Adrenal gland (tissue), 12 donors: Measurements from ENCODE around the gene KDM4B. TPM values are rescaled to one million over a fixed set of nuclear protein-coding genes. Genes with fewer than 3 reads are reported as not detected.

ENCODE experiments used
- DNase-seq, 7 donors: peaks; one replicate each; pipeline ENCODE4 v3.0.0-alpha.2; 2019 to 2020
- H3K27ac ChIP-seq, 5 donors: fragments of 200-600 bp; sonication (generic) in 4 of 5; 1 replicate in 3 of 5; 2 replicates in 2 of 5; pipeline versions ENCODE4 v1.5.1 to v1.8.0; 2016 to 2020; ENCODE audit warnings: mild to moderate bottlenecking in 1 of 5
- H3K27me3 ChIP-seq: fragments of 200-600 bp; 2 replicates; pipeline ENCODE4 v1.8.0; 2021
- H3K36me3 ChIP-seq, 2 donors: fragments of 200-600 bp; replicated peaks in 1 of 2; 1 replicate in 1 of 2; 2 replicates in 1 of 2; pipeline versions ENCODE4 v1.5.1 to v1.8.0; 2018 to 2022
- H3K4me1 ChIP-seq, 2 donors: fragments of 200-600 bp; replicated peaks in 1 of 2; 1 replicate in 1 of 2; 2 replicates in 1 of 2; pipeline versions ENCODE4 v1.5.1 to v1.8.0; 2018 to 2021
- H3K4me3 ChIP-seq, 4 donors: fragments of 200-600 bp; sonication (generic) in 3 of 4; one replicate each; pipeline ENCODE4 v1.5.1; 2016 to 2018
- H3K9me3 ChIP-seq, 3 donors: fragments of 200-600 bp; sonication (generic) in 1 of 3; replicated peaks in 1 of 3; 1 replicate in 2 of 3; 2 replicates in 1 of 3; pipeline versions ENCODE4 v1.5.1 to v1.8.0; 2016 to 2021
- CTCF ChIP-seq, 6 experiments: fragments of 450-650 bp in 4 of 6; fragments of 200-600 bp in 2 of 6; sonication (generic) in 1 of 6; IDR thresholded peaks; 1 replicate in 5 of 6; 2 replicates in 1 of 6; pipeline versions ENCODE4 v1.5.1 to v1.8.0; 2016 to 2021; ENCODE audit warnings: antibody characterized with exemption in 6 of 6, mild to moderate bottlenecking in 2 of 6, moderate library complexity in 1 of 6
- POLR2A ChIP-seq, 2 donors: fragments of 450-650 bp; IDR thresholded peaks; one replicate each; pipeline ENCODE4 v1.6.1; 2017; ENCODE audit warnings: antibody characterized with exemption in 2 of 2, mild to moderate bottlenecking in 2 of 2, moderate library complexity in 1 of 2
- WGBS, 4 donors: extraction: QIAGEN DNeasy Blood & Tissue Kit in 2 of 4; methylation state at CpG; one replicate each; pipeline versions ENCODE4 v1.1.5 to v1.1.7; 2013 to 2017; 5-methylcytosine and 5-hydroxymethylcytosine counted together
- intact Hi-C, 2 donors: fragments of 100-400 bp; cut with DNase I; formaldehyde crosslinking; loops; one replicate each; pipeline versions ENCODE4 v1.14.1 to v1.15.0; 2022 to 2023
- polyA plus RNA-seq, 3 donors: library from polyadenylated mRNA; stranded (reverse); fragments of 200-250 nt in 2 of 3; fragments of 350-450 nt in 1 of 3; fragmentation: Illumina TruSeq in 1 of 3; extraction: RNeasy Lipid Tissue Mini Kit (QIAGEN cat#74804) in 1 of 3; gene quantifications; one replicate each; pipeline ENCODE4 v1.2.3, GENCODE V29; 2013 to 2014
- total RNA-seq, 9 donors: library from RNA; depleted of rRNA in 4 of 9; stranded (reverse); fragments of >200 nt in 4 of 9; fragments of 120-200 nt in 1 of 9; fragmentation: NEBNext Ultra II Directional in 1 of 9; extraction: Animal tissue kit (Norgen Biotek cat#: 25700) in 1 of 9; gene quantifications; one replicate each; pipeline versions ENCODE4 v1.1.0 to v1.2.4, GENCODE V29; 2013 to 2023
- donor health status: healthy with polysubstance abuse.
- donor health status: Bipolar disorder and iron deficiency.
- donor health status: DM: yes; HTN: yes; CAD: no.
- donor health status: DM: no; HTN: no; CAD: no.
- donor health status: DM: no; HTN: no; CAD: no.
- donor health status: DM: yes; HTN: yes; CAD: no.

Gene KDM4B
- total and polyA plus RNA-seq, 12 donors: 9.8 to 65.1 (median 39.9) TPM

DNA sequence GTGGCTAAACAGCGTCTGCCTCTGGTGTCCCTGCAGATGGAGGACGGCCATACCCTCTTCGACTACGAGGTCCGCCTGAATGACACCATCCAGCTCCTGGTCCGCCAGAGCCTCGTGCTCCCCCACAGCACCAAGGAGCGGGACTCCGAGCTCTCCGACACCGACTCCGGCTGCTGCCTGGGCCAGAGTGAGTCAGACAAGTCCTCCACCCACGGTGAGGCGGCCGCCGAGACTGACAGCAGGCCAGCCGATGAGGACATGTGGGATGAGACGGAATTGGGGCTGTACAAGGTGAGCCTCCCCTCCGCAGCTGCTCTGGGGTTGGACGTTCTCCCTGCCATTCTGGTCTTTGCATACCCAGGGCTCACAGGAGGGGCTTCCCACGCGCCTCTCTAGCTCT is 39.7 kb upstream of the KDM4B start:
- TF ChIP-seq POLR2A (IDR thresholded peaks at IDR 0.05) (peak in 1 of 2 donors; percentile 39), CTCF (IDR thresholded peaks at IDR 0.05) (no peak)
- H3K27ac ChIP-seq: peak overlapping the region in 2 of 5 donors; percentile 40 to 63
- peaks cover 9 to 14% of the 10 kb centered on the region in 2 donors for H3K4me1 ChIP-seq
- no peaks in the 10 kb centered on the region for H3K27me3 ChIP-seq
- H3K4me3 ChIP-seq: no peak overlapping the region
- intact Hi-C loops: no loop called here
- H3K36me3 ChIP-seq: no peaks in the 10 kb centered on the region
- 56 to 83% (median 63%) methylated on average over 4 to 22 of the region's 22 CpGs for WGBS, 4 donors
- H3K9me3 ChIP-seq: no peaks in the 10 kb centered on the region
- DNase-seq: peak; percentile 68 to 87 (median 77)

DNA sequence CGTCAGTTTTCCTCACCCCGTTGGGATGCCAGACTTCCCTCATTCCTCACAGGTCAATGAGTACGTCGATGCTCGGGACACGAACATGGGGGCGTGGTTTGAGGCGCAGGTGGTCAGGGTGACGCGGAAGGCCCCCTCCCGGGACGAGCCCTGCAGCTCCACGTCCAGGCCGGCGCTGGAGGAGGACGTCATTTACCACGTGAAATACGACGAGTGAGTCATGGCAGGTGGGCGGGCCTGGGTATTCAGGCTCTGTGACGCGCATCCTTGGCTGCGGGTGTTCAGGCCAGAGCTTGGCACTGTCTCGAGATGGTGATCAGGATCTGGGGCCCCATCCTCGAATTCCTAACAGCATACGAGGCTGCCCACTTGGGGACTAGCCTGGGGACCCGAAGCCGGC is 38.2 kb upstream of the KDM4B start:
- H3K36me3 ChIP-seq: no peaks in the 10 kb centered on the region
- H3K27me3 ChIP-seq: no peaks in the 10 kb centered on the region
- WGBS, 4 donors: 67 to 93% (median 85%) methylated on average over 15 to 28 of the region's 28 CpGs
- DNase-seq: peak; percentile 50 to 87 (median 67)
- peaks cover 9 to 14% of the 10 kb centered on the region in 2 donors for H3K4me1 ChIP-seq
- peak overlapping the region in 2 of 5 donors; percentile 63 to 69 for H3K27ac ChIP-seq
- intact Hi-C loops: no loop called here
- no peaks in the 10 kb centered on the region for H3K9me3 ChIP-seq
- no peak overlapping the region for H3K4me3 ChIP-seq
- TF ChIP-seq POLR2A (IDR thresholded peaks at IDR 0.05): no peak
- TF ChIP-seq CTCF (IDR thresholded peaks at IDR 0.05): no peak

DNA sequence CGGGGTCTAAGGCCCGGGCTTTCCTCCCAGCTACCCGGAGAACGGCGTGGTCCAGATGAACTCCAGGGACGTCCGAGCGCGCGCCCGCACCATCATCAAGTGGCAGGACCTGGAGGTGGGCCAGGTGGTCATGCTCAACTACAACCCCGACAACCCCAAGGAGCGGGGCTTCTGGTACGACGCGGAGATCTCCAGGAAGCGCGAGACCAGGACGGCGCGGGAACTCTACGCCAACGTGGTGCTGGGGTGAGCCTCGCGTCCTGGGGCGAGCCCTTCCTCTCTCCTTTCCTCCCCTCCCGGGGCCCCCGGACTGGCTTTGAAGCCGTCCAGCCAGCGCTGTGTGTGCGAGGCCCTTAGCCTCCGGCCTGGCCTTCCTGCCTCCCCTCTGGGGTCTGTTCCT is 36.2 kb upstream of the KDM4B start:
- no peaks in the 10 kb centered on the region for H3K36me3 ChIP-seq
- no peak overlapping the region for H3K27ac ChIP-seq
- no peaks in the 10 kb centered on the region for H3K9me3 ChIP-seq
- peaks cover 0 to 9% of the 10 kb centered on the region in 2 donors for H3K4me1 ChIP-seq
- WGBS, 4 donors: 94 to 99% (median 96%) methylated on average over 12 to 32 of the region's 32 CpGs
- H3K27me3 ChIP-seq: no peaks in the 10 kb centered on the region
- H3K4me3 ChIP-seq: no peak overlapping the region
- no peak for TF ChIP-seq CTCF (IDR thresholded peaks at IDR 0.05)
- no peak for TF ChIP-seq POLR2A (IDR thresholded peaks at IDR 0.05)
- intact Hi-C loops: no loop called here
- DNase-seq: no peak

GRCh38 chr19:4933528-4933927 is 35.4 kb upstream of the KDM4B start:
- no peak for DNase-seq

More at GRCh38 chr19:4933528-4933927, 35.4 kb upstream of the KDM4B start:
- WGBS, 4 donors: 81 to 87% (median 85%) methylated on average over 7 of the region's 7 CpGs
- Histone ChIP-seq H3K9me3 (no peaks in the 10 kb centered on the region), H3K36me3 (no peaks in the 10 kb centered on the region), H3K4me3 (no peak overlapping the region), H3K4me1 (peaks cover 0 to 8% of the 10 kb centered on the region in 2 donors), H3K27ac (no peak overlapping the region), H3K27me3 (no peaks in the 10 kb centered on the region)
- TF ChIP-seq CTCF (IDR thresholded peaks at IDR 0.05): no peak
- no peak for TF ChIP-seq POLR2A (IDR thresholded peaks at IDR 0.05)
- intact Hi-C loops: no loop called here
